Activated T-cell treated with anti-CD3 and anti-CD28 coated beads, Interleukin-2, amount 50 U/mL, for 1 hour (primary cell): ENCODE results near the gene VDR.

Source experiments
- DNase-seq: peaks from one replicate; pipeline ENCODE4 v3.0.0-alpha.2; 2020

Gene VDR

DNA sequence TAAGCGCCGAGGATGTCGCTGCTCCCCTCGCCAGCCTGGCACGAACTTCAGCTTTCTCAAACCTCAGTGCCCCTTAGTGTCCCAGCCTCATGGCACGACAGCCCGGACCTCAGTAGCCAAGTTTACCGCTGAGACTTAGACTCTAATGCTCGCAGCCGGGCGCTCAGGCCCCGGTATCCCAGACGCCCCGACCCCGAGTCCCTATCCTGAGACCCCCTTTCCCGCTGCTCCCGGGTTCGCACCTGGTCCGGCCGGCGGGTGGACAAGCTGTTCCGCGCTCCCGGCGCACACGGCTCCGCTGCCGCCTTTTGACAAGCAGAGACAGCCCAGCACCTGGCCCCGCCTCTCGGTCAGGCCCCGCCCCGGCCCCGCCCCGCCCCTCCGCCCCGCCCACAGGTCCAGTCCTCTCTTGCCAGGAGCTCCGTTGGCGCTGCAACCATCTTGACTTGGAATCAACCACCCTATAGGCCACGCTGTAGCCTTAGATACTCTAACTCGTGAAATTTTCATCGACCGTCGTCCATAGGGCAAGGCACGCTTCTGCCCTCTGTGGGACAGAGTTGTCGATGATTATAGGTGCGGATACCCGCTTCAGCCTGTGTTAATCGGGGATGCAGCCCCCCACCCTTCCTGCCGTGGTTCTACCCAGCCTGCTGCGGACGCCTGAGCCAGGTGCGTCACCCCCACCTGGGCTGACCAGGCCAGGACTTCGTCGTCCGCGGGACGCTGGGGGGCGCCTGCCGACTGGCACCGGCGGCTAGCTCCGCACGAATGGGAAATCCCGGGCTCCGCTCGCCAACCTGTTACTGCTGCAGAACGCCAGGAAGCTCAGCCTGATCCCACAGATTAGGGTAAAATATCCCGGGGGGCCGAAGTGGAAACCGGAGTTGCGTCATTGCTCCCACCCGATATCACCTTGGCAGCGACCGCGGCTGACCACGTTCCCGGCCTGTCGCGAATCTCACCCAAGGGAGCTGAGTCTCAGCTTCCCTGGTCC lies at the start of gene VDR:
VDR (minus strand) TSS at position 282 of the 997 bp plus-strand sequence. CDS start 25,881 bp downstream, outside the sequence.
- peak; percentile 77 for DNase-seq

DNA sequence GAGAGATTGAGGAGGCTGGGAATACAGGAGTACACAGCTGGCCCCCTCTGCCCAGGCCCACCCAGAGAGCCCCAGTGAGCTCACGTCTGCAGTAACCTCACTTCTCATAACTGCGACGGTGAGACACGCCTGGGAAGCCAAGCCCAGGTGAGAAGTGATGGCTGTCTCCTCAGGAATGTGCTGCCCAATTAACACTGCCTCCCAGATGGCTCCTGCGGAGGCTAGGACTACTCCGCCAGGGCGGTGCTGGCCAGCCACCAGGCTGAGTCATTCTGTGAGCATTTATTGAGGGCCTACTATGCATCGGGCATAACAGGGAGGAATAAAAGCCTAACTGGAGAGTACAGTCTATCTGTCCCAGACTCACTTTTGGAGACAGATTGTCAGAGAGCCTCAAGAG lies 49.3 kb upstream of the VDR start:
- no peak for DNase-seq

DNA sequence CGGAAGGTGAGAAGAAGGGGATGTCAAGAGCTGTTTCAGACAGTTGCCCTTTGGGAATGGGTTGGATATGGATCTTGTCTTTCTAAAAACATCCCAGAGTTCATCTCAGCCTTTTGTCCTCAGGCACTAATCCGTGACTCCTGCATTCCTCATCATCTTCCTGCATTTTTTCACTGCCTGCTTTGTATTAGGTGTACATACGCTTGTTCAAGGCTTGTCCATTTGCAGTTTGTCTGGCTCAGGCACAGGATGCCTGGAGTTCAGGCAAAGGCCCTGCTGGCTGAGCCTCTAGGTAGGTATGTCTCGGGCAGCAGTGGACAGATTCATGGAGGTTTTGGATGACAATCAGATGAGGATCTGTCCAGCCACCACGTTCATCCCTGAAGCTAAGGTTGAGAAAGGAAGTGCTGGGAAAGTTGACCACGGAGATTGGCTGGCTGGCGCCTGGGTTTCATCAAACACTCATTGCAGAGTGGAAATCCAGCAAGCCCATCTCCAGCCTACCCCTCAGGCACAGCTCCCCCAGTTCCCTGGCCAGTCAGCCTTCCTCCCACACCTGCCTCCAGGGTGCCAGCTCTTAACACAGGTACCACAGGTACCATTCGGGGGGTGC lies 46.2 kb upstream of the VDR start:
- DNase-seq: no peak

DNA sequence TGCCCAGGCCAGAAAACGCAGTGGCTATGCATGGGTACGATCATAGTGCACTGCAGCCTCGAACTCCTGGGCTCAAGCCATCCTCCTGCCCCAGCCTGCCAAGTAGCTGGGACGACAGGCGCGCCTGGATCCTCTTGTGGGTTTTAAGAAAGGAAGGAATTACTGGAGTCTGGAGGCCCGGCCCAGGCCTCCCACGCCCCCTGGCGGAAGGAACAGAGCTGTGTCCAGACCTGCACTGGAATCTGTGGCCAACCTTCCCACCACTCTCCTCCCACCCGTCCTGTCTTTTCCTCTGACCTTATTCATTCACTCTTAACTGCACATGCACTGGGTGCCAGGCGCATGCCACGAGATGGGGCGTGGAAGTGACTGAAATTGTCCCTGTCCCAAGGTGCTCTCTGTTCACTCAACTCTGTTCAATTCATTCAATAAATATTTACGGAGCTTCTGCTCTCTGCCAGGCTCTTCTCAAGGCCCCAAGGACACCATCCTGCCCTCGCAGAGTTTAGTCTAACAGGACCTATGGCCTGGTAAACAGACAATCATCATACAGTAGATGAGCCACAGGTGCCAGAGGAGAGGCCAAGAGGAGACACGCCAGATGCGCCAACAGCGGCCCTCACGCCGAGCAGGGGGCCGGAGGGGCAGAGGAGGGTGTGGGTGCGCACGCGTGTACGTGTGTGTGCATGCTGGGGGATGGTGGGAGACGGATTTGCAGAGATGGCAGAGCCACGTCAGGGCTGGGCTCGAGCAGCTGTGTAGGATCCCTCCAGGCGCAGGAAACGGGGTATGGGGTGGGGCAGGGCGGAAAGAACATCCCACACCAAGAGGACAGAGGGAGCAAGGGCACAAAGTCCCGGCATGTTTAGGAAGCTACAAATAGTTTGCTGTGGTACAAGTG lies 44.9 kb upstream of the VDR start:
- DNase-seq: peak; percentile 37

DNA sequence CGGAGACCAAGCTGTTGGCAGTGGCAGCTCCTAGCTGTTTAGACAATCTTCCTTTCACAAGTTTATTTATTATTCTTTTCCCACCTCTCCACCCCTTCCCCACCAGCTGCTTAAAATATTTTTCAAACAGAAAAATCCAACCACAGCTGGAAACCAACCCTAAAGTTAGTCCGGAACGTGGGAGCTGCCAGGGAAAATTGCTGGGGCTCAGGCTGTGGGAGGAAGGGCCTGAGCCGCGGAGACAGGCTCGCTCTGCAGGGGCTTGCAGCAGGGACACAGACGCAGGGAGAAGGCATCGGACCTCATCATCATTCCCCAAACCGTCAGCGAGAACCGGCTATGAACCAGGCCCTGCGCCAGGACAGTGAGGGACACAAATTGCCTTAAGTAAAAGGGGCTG lies 42.5 kb upstream of the VDR start:
- no peak for DNase-seq

DNA sequence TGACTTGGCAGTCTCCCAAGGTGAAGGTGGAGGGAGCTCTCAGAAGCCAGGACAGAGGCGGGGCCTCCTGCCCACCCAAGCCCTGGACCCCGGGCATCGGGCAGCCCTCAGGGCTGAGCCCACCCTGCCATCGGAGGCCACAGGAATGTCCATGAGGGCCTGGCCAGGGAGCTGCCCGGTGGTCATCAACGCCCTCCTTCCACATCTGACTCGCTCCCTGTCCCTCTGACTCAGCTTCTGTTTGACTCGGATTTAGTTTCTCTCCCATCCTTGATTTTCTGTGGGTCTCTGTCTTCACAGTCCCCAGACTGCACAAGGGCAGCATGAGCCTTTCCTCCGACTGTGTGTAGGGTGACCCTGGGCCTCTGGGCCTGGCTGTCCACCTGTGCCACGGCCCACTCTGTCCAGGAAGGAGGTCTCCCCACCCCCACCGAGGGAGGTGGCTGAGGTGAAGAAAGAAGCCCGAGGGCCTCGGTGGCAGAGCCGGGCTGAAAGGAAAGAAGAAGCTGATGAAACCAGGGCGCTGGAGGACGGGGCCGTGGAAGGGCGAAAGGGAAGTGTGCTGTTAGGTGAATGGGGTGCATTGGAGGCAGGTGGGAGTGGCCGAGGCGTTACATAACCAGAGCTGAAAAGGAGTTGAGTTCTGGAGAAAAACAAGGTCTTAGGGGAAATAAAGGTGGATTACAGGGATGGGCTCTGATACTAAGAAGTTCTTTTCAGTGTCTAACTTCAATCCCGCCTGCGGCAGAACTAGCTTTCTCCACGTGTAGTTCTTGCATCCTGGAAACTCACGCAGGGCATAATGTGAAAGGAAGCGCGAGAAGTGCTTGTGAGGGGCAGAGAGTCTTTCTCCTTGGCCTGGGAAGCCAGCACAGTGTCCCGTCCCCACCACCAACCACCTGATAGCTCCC lies 41.9 kb upstream of the VDR start:
- DNase-seq: no peak

DNA sequence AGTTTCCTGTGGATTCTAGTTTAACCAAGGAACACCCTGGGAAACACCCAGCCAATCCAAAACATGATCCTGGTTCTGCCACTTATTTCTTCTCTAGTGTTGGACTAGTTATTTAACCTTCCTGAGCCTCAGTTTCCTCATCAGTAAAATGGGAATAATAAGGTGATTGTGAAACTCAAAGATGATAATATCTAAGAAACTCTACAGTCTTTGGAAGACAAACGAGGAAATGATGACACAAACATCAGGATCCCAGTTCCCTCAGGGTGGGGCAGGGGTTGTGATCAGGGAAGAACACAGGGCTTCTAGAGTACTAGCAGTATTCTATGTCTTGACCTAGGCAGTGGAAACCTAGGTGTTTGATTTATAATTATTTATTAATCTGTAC lies 40.5 kb upstream of the VDR start:
- no peak for DNase-seq

DNA sequence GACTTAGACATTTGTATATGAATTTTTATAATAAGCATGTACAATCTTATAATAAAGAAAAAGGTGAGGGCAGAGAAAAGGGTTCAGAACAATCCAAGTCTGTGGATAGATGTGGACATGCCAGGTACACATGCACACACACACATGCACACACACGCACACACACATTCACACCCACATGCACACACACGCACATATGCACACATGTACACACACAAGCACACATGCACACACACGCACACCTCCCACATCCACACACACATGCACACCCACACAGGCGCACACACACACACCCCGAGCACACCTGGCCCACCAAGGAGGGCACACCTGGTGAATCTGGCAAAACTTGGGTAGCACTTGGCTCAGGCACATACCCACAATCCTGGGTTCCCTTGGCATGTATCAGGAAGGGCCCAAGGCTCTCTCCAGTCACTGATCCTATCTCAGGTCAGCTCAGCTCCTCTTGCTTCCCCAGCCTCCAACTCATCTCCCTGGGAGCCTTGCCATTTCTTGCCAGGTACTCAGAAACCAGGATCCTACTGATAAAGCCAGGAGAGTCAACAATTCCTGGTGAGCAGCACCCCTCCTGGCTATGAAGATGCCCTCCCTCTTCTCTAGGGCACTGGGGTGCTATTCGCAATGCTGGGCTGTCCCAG lies 40.0 kb upstream of the VDR start:
- no peak for DNase-seq

DNA sequence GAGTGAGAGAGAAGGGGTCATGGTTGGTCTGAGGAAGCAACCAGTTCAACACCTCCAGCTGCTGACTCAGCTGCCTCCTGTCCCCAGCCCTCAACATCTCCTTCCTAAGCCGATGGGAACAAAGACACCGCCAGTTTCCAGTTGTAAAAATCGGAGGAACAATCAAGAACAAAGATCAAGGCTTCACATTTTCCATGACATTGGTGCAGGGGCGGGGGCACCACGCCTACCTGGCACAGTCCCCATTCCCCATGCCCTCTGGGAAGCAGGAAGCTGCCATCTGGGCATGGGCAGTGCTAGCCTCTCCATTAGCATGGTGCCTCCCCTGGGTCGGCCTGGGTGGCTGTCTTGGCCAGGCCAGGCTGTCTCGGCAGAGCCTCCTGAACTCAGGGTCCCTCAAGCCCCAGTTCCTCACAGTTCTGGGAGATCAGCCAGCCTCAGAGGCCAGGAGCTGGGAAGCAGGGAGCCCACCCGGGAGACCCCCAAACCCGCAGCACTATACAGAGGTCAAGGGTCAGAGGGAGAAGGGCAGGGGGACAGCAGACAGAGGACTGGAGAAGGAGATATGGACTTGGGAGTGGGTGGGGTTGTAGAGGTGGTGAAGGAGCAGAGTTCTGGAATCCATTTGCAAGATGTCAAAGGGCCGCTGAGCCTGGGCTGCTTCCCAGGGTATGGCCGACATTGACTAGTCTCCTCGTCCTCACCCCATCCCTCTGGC lies 39.0 kb upstream of the VDR start:
- no peak for DNase-seq

DNA sequence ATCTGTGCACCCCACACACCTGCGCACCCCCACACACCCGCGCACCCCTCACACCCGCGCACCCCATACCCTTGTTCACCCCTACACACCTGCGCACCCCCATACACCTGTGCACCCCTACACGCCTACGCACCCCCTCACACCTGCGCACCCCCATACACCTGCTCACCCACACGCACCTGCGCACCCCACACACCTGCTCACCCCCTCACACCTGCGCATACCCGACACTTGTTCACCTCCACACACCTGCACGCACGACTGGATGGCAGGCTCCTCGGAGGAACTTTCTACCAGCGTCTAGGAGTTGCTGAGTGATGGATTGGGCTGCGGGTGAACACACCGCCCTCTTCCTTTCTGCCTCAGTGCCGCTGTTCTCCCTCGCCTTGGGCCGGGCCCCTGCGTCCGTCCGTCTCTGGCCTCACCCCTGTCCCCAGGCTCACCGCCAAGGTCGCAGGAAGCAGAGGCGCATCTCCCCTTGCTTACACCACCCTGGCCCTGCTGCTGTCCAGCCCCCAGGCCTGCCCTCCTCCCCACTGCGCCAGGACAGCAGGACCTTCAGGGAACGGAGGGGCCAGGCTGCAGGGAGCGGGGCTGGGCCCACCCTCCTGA lies 37.9 kb upstream of the VDR start:
- no peak for DNase-seq

DNA sequence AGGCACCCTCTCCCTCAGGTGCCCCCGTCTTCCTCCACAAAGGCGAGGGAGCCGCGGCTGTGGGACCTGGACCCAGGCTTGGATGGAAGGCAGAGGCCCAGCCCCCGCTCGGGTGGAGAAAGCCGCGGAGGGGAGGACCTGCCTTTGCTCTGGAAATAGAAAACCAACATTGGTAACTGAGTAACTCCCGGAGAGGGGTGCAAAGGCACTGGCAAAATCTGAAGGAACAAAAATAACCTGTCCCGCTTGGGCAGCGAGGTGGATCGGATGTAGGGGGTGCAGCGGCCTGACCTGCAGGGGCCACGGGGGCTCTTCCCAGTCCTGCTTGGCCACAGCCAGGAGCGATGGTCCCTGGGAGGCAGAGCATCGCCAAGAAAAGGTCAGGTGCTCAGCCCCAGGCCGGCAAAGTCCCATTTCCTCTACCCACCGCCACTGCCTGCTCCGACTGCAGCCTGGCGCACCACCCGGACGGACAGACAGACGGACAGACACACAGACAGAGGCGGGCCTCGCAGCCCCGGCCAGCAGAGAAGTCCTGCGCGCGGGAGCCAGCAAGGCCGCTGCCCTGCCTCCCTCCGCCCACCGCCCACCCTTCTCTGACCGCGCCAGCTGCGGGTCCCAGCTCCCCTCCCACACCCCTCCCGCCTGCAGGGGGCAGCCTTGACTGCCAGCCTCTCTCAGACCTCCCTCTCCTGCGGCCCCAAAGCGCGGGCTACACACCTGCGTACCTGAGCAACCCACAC lies 37.2 kb upstream of the VDR start:
- peak; percentile 55 for DNase-seq

DNA sequence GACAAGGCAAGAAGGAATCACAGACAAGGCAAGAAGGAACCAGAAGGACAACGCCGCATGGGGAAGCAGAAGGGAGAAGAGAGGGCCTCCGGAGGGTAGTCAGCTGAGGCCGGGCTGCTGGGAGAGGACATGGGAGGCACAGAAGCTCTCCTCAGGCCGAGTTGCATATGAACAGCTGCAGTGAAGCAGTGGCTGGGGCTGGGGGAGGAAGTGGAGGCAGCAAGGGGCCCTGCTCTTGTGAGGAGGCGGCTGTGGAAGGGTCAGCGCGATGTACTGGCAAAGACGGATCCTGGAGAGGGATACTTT lies 36.6 kb upstream of the VDR start:
- DNase-seq: no peak

DNA sequence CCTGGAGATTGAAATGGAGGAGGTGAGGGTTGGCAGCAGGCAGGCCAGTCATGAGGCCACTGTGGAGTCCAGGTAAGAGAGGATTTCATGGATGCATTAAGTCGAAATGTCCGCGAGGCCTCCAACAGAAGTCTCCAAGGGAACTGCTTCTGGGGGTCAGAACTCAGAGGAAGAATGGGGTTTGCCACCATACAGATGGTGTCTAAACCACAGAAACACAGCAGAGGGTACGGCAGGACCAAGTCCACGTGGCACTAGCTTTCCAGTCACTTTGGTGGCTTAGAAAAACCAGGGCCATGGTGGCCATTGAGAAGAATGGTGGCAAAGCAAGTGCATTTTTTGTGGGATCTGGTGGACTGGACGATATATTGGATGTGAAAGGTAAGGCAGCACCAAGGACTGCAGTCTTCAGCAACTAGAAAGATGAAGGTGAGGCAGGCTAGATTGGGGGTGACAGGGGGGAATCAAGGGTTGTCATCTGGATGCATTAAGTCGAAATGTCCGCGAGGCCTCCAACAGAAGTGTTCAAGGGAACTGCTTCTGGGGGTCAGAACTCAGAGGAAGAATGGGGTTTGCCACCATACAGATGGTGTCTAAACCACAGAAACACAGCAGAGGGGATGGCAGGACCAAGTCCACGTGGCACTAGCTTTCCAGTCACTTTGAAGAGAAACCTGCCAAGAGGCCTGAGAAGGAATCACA lies 36.1 kb upstream of the VDR start:
- no peak for DNase-seq

DNA sequence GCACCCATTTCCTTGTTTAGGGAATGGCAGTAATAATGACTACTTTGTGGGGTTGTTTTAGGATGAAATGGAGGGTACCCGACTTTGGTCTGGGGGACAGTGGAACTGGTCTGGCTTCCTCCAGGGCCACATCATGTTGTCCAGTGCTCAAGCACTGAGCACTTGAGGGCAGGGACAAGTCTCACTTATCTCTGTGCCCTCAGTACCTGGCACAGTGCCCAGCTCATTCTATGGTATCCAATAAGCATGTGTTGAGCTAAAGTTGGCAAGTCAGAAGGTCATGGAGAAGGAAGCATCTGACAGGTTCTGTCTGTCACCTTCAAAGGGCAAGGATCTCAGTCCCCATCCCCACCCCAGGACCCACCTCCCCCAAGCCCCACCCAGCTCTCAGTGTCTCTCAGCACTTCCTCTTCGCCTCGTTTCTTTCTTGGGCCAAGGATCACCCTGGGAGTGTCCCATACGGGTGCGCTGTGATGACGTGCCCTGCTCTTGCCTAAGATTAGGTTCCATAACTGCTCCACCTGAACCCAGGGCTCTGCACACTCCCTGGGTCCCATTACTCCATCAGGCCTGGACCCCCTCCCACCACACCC lies 34.3 kb upstream of the VDR start:
- no peak for DNase-seq

DNA sequence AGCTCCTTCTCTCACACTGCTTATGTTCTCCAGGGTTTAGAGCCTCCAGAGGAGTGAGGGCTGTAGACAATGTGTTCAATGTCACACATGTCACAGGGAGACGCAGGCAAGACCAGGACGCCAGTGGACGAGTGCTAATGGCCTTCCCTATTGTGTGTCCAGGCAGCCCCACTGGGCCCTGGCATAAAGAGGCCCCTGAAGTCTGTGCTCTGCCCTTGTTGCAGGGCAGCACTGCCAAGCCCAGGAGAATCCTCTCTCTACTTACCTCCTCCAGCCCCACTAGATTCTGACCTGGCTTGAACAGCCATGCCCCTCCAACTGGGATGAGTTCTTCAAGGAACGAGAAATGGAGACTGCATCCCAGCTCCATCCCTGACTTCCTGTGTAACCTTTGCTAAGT lies 33.8 kb upstream of the VDR start:
- no peak for DNase-seq

DNA sequence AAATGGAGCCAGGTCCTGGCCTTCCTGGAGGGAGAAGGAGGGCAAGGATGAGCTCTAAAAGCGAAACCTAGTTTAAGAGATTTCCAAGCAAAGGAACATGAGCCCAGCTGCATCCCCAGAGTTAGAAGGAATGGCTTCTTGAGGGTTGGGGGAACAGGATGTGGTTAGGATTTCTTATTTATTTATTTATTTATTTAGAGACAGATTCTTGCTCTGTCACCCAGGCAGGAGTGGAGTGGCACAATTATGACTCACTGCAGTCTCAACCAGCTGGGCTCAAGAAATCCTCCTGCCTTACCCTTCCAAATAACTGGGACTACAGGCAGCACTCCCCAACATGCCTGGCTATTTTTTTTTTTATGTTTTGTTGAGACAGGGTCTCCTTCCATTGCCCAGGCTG lies 33.3 kb upstream of the VDR start:
- DNase-seq: no peak

DNA sequence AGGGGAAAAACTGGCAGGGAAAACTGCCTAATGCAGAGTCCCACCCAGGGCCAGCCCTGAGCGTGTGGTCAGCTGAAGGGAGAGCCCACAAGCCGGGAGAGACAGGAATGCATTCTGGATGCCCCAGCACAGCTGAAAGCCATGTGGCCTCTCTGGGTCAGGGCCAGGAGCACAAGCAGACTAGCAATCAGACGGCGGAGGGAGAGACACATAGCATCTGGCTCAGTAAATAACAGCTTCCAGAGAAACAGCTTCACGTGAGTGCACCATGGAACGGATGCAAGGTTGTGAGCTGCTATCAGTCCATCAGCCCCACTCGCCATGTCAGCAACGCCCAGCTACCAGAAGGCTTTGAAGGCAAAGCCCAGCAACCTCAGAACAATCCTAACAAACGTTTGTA lies 30.4 kb upstream of the VDR start:
- no peak for DNase-seq

DNA sequence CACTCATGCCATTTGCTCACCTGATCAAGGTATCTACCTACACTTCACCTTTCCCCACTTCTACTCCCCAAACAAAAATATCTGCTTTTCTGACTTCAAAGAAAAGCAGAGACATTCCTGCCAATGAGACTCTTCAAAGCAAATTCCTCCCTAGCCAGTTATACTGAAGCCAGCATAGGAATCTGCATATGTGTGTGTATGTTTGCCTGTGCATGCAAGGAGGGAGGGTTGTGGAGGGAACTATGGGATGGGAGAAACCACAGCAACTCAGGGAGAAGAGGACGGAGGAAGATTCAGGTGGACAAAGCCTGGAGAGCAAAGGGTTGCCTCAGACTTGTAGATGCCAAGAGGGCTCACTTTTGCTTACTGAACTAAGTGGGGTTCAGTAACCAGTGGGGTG lies 26.4 kb upstream of the VDR start:
- DNase-seq: no peak

DNA sequence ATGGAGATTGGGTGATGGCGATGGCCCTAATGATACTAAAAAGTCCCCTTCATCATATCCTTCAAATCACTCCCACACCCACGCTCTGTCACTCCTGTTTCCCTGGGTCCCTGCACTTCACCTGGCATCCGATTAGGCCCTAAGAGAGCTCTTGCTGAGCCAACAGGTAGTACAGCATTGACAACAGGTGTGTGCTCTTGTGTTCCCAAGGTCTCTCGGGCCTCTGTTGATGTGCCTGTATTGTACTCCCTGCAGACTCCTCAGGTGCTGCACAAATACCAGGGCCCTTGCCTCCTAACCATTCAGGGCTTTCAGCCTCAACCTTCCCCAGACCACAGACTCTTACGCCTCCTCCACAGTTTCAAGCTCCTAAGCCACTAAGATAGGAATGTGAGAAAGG lies 25.8 kb upstream of the VDR start:
- no peak for DNase-seq
